OCI-LY7 (cell line): ENCODE results near the gene LGR6. TPM values are rescaled to one million over a fixed set of nuclear protein-coding genes. Genes with fewer than 3 reads are reported as not detected.

Experiments
- BruUV-seq: library from RNA; stranded (reverse); fragments of 400-500 nt; replicated peaks from 2 replicates; lab custom pipeline; 2021; lab: Mats Ljungman, UMichigan
- CTCF ChIA-PET: fragments of 300-600 bp; sonication (Branson Sonifier 250); formaldehyde crosslinking; loops from one replicate; lab custom pipeline; 2022; ENCODE audit warnings: antibody characterized with exemption; ENCODE audit not compliant: unreplicated experiment; lab: Charles Lee
- POLR2A ChIA-PET: fragments of 300-600 bp; sonication (Branson Sonifier 250); formaldehyde crosslinking; loops from one replicate; lab custom pipeline; 2022; ENCODE audit warnings: antibody characterized with exemption; lab: Charles Lee
- DNase-seq: peaks from one replicate; pipeline ENCODE4 v3.0.0-alpha.2; 2015; ENCODE audit warnings: low spot score
- H2AFZ ChIP-seq: fragments of 200-600 bp; sonication (generic), shearing (Covaris generic); 2 replicates; pipeline ENCODE4 v1.6.1; 2014; ENCODE audit warnings: mild to moderate bottlenecking, antibody characterized with exemption, low read length, moderate library complexity
- H3K27ac ChIP-seq: fragments of 200-600 bp; sonication (generic); 2 replicates; pipeline ENCODE4 v1.5.1; 2014; ENCODE audit warnings: mixed run types, low read depth, mild to moderate bottlenecking, moderate library complexity, low read length, inconsistent platforms; ENCODE audit not compliant: poor library complexity, severe bottlenecking
- H3K36me3 ChIP-seq: fragments of 200-600 bp; sonication (generic); 2 replicates; pipeline ENCODE4 v1.6.1; 2014; ENCODE audit warnings: mild to moderate bottlenecking, antibody characterized with exemption, low read length, moderate library complexity, mixed read lengths; ENCODE audit not compliant: insufficient read depth
- H3K4me1 ChIP-seq: fragments of 200-600 bp; sonication (generic); 2 replicates; pipeline ENCODE4 v1.5.1; 2014; ENCODE audit warnings: mild to moderate bottlenecking, low read length; ENCODE audit not compliant: insufficient read depth, poor library complexity, severe bottlenecking
- H3K4me2 ChIP-seq: fragments of 200-600 bp; sonication (generic); 2 replicates; pipeline ENCODE4 v1.6.1; 2014; ENCODE audit warnings: mild to moderate bottlenecking, low read length
- H3K4me3 ChIP-seq: fragments of 200-600 bp; sonication (generic); 2 replicates; pipeline ENCODE4 v1.5.1; 2014; ENCODE audit warnings: mild to moderate bottlenecking, low read depth, low read length; ENCODE audit not compliant: poor library complexity, severe bottlenecking
- H3K79me2 ChIP-seq: fragments of 200-600 bp; sonication (generic); 2 replicates; pipeline ENCODE4 v1.6.1; 2016; ENCODE audit warnings: low read depth, mild to moderate bottlenecking, low read length, moderate library complexity, mixed read lengths; ENCODE audit not compliant: insufficient read depth
- H3K9me2 ChIP-seq: fragments of 200-600 bp; sonication (generic); 2 replicates; pipeline ENCODE4 v1.6.1; 2016; ENCODE audit warnings: mild to moderate bottlenecking, low read length, mixed read lengths; ENCODE audit not compliant: insufficient read depth
- H3K9me3 ChIP-seq: fragments of 200-600 bp; sonication (generic); 2 replicates; pipeline ENCODE4 v1.6.1; 2014; ENCODE audit warnings: mild to moderate bottlenecking, mixed run types, low read length, mixed read lengths
- H4K20me1 ChIP-seq: fragments of 200-600 bp; sonication (generic); 2 replicates; pipeline ENCODE4 v1.6.1; 2014; ENCODE audit warnings: mild to moderate bottlenecking, antibody characterized with exemption, low read length, moderate library complexity, mixed read lengths; ENCODE audit not compliant: insufficient read depth
- CTCF ChIP-seq: fragments of 200-600 bp; sonication (generic); conservative IDR thresholded peaks from 2 replicates; pipeline ENCODE4 v1.5.1; 2014; ENCODE audit warnings: mild to moderate bottlenecking, antibody characterized with exemption, low read length, moderate library complexity, mixed read lengths
- EZH2phosphoT487 ChIP-seq: fragments of 200-600 bp; sonication (generic); IDR thresholded peaks from 2 replicates; pipeline ENCODE4 v1.6.1; 2018; ENCODE audit warnings: low read depth, borderline replicate concordance, mild to moderate bottlenecking, mixed run types, antibody characterized with exemption, low read length, moderate library complexity, mixed read lengths
- intact Hi-C: fragments of 100-400 bp; cut with micrococcal nuclease; formaldehyde crosslinking; loops from one replicate; pipeline ENCODE4 v1.10.0; 2022; ENCODE audit not compliant: unreplicated experiment
- total RNA-seq, 2 experiments: library from RNA; depleted of rRNA in 1 of 2; stranded (reverse); fragments of >200 nt in 1 of 2; shearing (Covaris generic) in 1 of 2; gene quantifications; 2 replicates each; pipeline ENCODE4 v1.2.3, GENCODE V29; 2014 to 2022

Gene LGR6
- total RNA-seq, 2 experiments from 2014 or later, result not detected

DNA sequence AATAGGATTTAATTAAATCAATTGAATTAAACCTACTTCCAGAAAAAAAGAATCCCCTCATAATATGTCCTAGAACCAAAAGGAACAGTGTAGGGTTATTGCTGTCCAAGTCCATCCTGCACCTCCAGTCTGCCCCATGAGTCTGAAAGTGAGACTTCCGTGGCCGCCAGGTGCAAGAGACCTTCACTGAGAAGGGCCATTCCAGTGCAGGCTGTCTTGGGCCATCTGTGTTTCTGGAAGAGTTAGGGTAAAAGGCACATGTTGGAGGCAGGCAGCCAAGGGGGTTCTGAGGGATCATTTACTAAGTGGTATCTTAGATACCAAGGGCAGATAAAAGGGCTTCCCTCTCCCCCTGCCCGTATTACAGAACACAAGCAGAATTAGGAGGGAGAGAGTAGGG lies 117.1 kb downstream of the LGR6 start:
- intact Hi-C loops, result no loop called here
- H3K9me2 ChIP-seq, result no peaks in the 10 kb centered on the region
- H3K9me3 ChIP-seq, result no peaks in the 10 kb centered on the region
- no peak for DNase-seq
- ChIA-PET POLR2A (no interaction called here), CTCF (no interaction called here)
- no peak overlapping the region for H2AFZ ChIP-seq
- H3K27ac ChIP-seq, result no peak overlapping the region
- H3K36me3 ChIP-seq, result no peaks in the 10 kb centered on the region
- H3K4me1 ChIP-seq, result peaks cover 7% of the 10 kb centered on the region
- TF ChIP-seq EZH2phosphoT487 (no peak), CTCF (no peak)
- no peak overlapping the region for H3K4me3 ChIP-seq
- no TSS peak for BruUV-seq
- H3K4me2 ChIP-seq, result no peak overlapping the region
- H3K79me2 ChIP-seq, result no peaks in the 10 kb centered on the region
- no peaks in the 10 kb centered on the region for H4K20me1 ChIP-seq

DNA sequence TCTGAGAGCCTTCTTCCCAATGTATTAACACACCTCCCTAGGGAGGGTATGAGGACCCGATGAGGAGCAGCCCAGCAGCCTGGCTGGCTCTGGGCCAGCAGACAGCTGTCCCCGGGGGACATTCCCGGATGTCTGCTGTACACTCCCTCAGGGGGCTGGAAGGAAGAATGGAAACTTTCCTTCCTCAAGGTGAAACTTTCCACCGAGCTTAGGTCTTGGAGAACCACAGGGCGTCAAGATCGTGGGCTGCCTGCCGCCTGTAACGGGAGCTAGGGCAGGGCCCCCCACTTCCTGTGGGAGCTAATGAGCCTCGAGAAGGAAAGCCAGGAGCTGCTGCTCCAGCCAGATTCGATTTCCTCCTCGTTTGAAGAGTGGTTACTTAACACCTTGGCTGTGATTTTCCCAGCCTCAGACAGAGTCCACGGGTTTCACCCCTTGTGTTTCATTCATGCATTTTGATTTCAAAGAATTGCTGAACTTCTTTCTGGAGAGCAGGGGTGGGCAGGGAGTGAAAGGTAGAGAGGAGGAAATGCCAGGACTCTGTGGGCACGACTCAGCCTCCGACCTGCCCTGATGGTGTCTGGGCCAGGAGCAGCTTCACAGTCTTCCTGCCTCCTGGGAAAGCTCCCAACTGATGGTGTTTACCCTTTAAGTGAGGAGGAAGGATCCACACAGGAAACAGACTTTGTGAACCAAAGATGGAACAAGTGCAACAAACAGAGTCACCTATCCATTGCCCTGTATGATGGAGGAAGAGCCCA lies 118.5 kb downstream of the LGR6 start:
- Histone ChIP-seq H3K9me3 (no peaks in the 10 kb centered on the region), H3K4me3 (no peak overlapping the region), H2AFZ (no peak overlapping the region), H3K4me2 (no peak overlapping the region), H3K36me3 (no peaks in the 10 kb centered on the region), H3K9me2 (no peaks in the 10 kb centered on the region), H3K27ac (no peak overlapping the region), H3K4me1 (peaks cover 7% of the 10 kb centered on the region), H3K79me2 (no peaks in the 10 kb centered on the region), H4K20me1 (no peaks in the 10 kb centered on the region)
- TF ChIP-seq EZH2phosphoT487 (no peak), CTCF (no peak)
- intact Hi-C loops, result no loop called here
- POLR2A ChIA-PET, result no interaction called here
- DNase-seq, result no peak
- BruUV-seq, result no TSS peak
- CTCF ChIA-PET, result interaction anchor here (0.6 kb wide), 1 partner anchor 15 kb away, joined by 3 read pairs; no protein-coding TSS in a partner anchor

DNA sequence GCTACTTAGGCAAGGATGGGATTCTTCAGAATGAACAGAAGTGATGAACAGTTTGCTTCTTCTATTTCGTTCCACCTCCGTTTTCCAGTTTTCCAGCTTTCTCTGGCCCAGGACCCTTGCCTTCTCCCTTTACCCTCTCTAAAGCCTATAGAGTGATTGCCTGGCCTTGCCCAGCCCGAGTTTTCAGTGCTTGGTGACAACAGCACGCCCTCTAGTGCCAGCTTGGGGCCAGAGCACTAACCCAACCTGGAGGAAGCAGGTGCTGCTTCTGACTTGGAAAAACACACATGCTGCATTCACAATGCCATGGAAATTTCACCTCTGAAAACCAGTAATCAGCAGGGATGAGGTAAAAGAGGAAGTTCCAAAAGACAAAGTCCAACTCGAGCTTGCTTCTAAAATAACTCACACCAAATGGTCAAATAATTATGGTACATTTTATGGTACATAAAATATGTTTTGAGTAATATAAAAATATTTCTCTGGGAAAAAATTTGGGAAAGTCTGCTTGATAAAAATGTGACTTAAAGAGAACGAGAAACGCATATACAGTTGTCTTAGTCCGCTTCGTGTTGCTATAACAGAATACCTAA lies 122.1 kb downstream of the LGR6 start:
- Histone ChIP-seq H3K36me3 (no peaks in the 10 kb centered on the region), H3K4me3 (no peak overlapping the region), H4K20me1 (no peaks in the 10 kb centered on the region), H3K9me2 (no peaks in the 10 kb centered on the region), H3K4me1 (peaks cover 7% of the 10 kb centered on the region), H3K9me3 (no peaks in the 10 kb centered on the region), H3K4me2 (no peak overlapping the region), H3K79me2 (no peaks in the 10 kb centered on the region), H3K27ac (no peak overlapping the region), H2AFZ (no peak overlapping the region)
- BruUV-seq, result no TSS peak
- ChIA-PET CTCF (no interaction called here), POLR2A (no interaction called here)
- TF ChIP-seq EZH2phosphoT487 (no peak), CTCF (peak; percentile 99)
- intact Hi-C loops, result loop anchor here (1.0 to 2.0 kb wide), 3 partner anchors 41 to 122 kb away; partner anchors contain the start of gene LGR6
- peak; percentile 76 for DNase-seq
